OCI-LY1 (cell line): Measurements from ENCODE around the gene TGFB3.

Source experiments
- H2AFZ ChIP-seq: fragments of 200-600 bp; sonication (generic), shearing (Covaris generic); 2 replicates; pipeline ENCODE4 v1.6.0; 2014; ENCODE audit warnings: antibody characterized with exemption, mild to moderate bottlenecking, low read length
- H3F3A ChIP-seq: fragments of 200-600 bp; sonication (generic), shearing (Covaris generic); 2 replicates; pipeline ENCODE4 v1.6.0; 2014; ENCODE audit warnings: mild to moderate bottlenecking, antibody characterized with exemption, low read length, moderate library complexity; ENCODE audit not compliant: insufficient read depth
- H3K27ac ChIP-seq: fragments of 200-600 bp; sonication (generic); 2 replicates; pipeline ENCODE4 v1.5.1; 2014; ENCODE audit warnings: low read length, mixed run types, mild to moderate bottlenecking, low read depth; ENCODE audit not compliant: poor library complexity, severe bottlenecking
- H3K27me3 ChIP-seq: fragments of 200-600 bp; sonication (generic); 2 replicates; pipeline ENCODE4 v1.6.0; 2014; ENCODE audit warnings: antibody characterized with exemption, mild to moderate bottlenecking, low read length, moderate library complexity; ENCODE audit not compliant: insufficient read depth
- H3K36me3 ChIP-seq: fragments of 200-600 bp; sonication (generic); 2 replicates; pipeline ENCODE4 v1.6.1; 2014; ENCODE audit warnings: mild to moderate bottlenecking, antibody characterized with exemption, low read length, moderate library complexity, mixed read lengths; ENCODE audit not compliant: insufficient read depth
- H3K4me1 ChIP-seq: fragments of 200-600 bp; sonication (generic); 2 replicates; pipeline ENCODE4 v1.5.1; 2014; ENCODE audit warnings: mild to moderate bottlenecking, low read length, moderate library complexity; ENCODE audit not compliant: insufficient read depth, severe bottlenecking
- H3K4me2 ChIP-seq: fragments of 200-600 bp; sonication (generic), shearing (Covaris generic); 2 replicates; pipeline ENCODE4 v1.6.1; 2014; ENCODE audit warnings: low read length
- H3K4me3 ChIP-seq: fragments of 200-600 bp; sonication (generic); 2 replicates; pipeline ENCODE4 v1.5.1; 2014; ENCODE audit warnings: low read length, low read depth, mild to moderate bottlenecking, mixed read lengths; ENCODE audit not compliant: poor library complexity, severe bottlenecking
- H3K79me2 ChIP-seq: fragments of 200-600 bp; shearing (Covaris generic); 2 replicates; pipeline ENCODE4 v1.6.1; 2016; ENCODE audit warnings: mixed run types, low read length, mixed read lengths; ENCODE audit not compliant: insufficient read depth
- H3K9ac ChIP-seq: fragments of 200-600 bp; sonication (generic), shearing (Covaris generic); 2 replicates; pipeline ENCODE4 v1.6.1; 2014; ENCODE audit warnings: mild to moderate bottlenecking, low read length, mixed read lengths
- H3K9me2 ChIP-seq: fragments of 200-600 bp; sonication (generic), shearing (Covaris generic); 2 replicates; pipeline ENCODE4 v1.6.1; 2014; ENCODE audit warnings: low read depth, mild to moderate bottlenecking, low read length, mixed read lengths
- H3K9me3 ChIP-seq: fragments of 200-600 bp; shearing (Covaris generic); 2 replicates; pipeline ENCODE4 v1.6.1; 2014; ENCODE audit warnings: low read length, mixed read lengths
- H4K20me1 ChIP-seq: fragments of 200-600 bp; sonication (generic), shearing (Covaris generic); 2 replicates; pipeline ENCODE4 v1.6.0; 2016; ENCODE audit warnings: mild to moderate bottlenecking, low read length; ENCODE audit not compliant: insufficient read depth
- CTCF ChIP-seq: fragments of 200-600 bp; sonication (generic), shearing (Covaris generic); IDR thresholded peaks from 2 replicates; pipeline ENCODE4 v1.5.1; 2017; ENCODE audit warnings: mild to moderate bottlenecking, antibody characterized with exemption, low read length, moderate library complexity, mixed read lengths
- EZH2 ChIP-seq: fragments of 200-600 bp; sonication (generic), shearing (Covaris generic); IDR thresholded peaks from 2 replicates; pipeline ENCODE4 v1.8.0; 2017; ENCODE audit warnings: borderline replicate concordance, mixed run types, mild to moderate bottlenecking, antibody characterized with exemption, low read length, moderate library complexity, mixed read lengths

Gene TGFB3

GRCh38 chr14:75941030-75941429, 40.8 kb downstream of the TGFB3 start:
- Histone ChIP-seq H3K4me1 (no peaks in the 10 kb centered on the region), H3F3A (no peaks in the 10 kb centered on the region), H3K4me3 (no peak overlapping the region), H3K9me3 (no peaks in the 10 kb centered on the region), H3K27ac (no peak overlapping the region), H2AFZ (no peak overlapping the region), H4K20me1 (no peaks in the 10 kb centered on the region), H3K4me2 (no peak overlapping the region), H3K27me3 (no peaks in the 10 kb centered on the region), H3K9me2 (no peaks in the 10 kb centered on the region), H3K79me2 (no peaks in the 10 kb centered on the region), H3K9ac (no peak overlapping the region), H3K36me3 (no peaks in the 10 kb centered on the region)
- TF ChIP-seq CTCF (no peak), EZH2 (no peak)

- H2AFZ ChIP-seq, result no peak overlapping the region
- no peak overlapping the region for H3K9ac ChIP-seq
- H3K9me2 ChIP-seq, result no peaks in the 10 kb centered on the region
- TF ChIP-seq CTCF (no peak), EZH2 (no peak)
- H3K4me3 ChIP-seq, result no peak overlapping the region
- H3K27ac ChIP-seq, result no peak overlapping the region
- no peaks in the 10 kb centered on the region for H3K36me3 ChIP-seq
- no peaks in the 10 kb centered on the region for H3K9me3 ChIP-seq
- no peaks in the 10 kb centered on the region for H3K27me3 ChIP-seq
- no peaks in the 10 kb centered on the region for H4K20me1 ChIP-seq
- H3K4me1 ChIP-seq, result no peaks in the 10 kb centered on the region
- no peaks in the 10 kb centered on the region for H3F3A ChIP-seq
- no peaks in the 10 kb centered on the region for H3K79me2 ChIP-seq
- H3K4me2 ChIP-seq, result no peak overlapping the region
Observed at GRCh38 chr14:75939200-75939599, 42.6 kb downstream of the TGFB3 start.

DNA sequence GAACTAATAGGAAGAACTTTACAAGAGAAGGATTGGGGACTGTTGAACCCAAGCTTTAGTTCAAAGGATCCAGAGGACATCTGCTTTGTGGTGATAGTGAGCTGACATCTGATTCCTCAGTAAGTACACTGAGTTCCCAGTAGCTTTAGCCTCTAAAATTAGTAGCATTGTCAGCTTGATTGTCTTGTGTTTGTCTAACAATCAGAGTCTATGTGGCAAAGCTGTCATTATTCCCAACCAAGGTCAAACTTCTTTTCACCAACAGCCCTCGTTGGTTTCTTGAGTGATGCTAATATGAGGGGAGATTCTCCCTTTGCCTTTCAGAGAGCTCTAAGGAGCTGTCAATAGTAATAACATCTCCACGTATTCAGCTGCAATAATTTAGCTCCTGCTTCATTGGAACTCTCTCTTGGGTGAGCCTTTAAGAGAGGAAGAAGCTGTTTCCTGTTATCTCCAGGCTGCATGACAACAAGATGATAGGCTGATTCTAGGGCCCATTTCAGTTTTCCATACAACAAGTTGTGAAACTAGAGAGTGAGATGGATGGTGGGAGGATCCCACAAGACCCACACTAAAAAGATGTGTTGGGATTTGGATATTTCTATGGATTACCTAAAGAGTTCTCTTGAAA, 46.7 kb downstream of the TGFB3 start:
- Histone ChIP-seq H4K20me1 (no peaks in the 10 kb centered on the region), H3K9me3 (no peaks in the 10 kb centered on the region), H3K4me3 (no peak overlapping the region), H3K27me3 (no peaks in the 10 kb centered on the region), H3F3A (no peaks in the 10 kb centered on the region), H3K9me2 (no peaks in the 10 kb centered on the region), H2AFZ (no peak overlapping the region), H3K79me2 (no peaks in the 10 kb centered on the region), H3K36me3 (no peaks in the 10 kb centered on the region), H3K4me2 (no peak overlapping the region), H3K9ac (no peak overlapping the region), H3K27ac (no peak overlapping the region), H3K4me1 (no peaks in the 10 kb centered on the region)
- no peak for TF ChIP-seq EZH2
- no peak for TF ChIP-seq CTCF
